Naive thymus-derived CD4-positive, alpha-beta T cell (primary cell): ENCODE data around the gene PPP1R37. TPM values are rescaled to one million over a fixed set of nuclear protein-coding genes. Genes with fewer than 3 reads are reported as not detected.

ENCODE experiments used
- ATAC-seq: fragments of 150-1000 bp; cut with Tn5 transposase; 2 replicates; pipeline ENCODE4 v1.10.0; 2021; ENCODE audit warnings: mild to moderate bottlenecking, moderate library complexity
- CTCF ChIA-PET: fragments of 350-600 bp; sonication (Branson Sonifier 250); formaldehyde crosslinking; loops from one replicate; lab custom pipeline; 2021; ENCODE audit warnings: antibody characterized with exemption; lab: Charles Lee
- POLR2A ChIA-PET: fragments of 350-600 bp; sonication (Branson Sonifier 250); formaldehyde crosslinking; loops from one replicate; lab custom pipeline; 2021; ENCODE audit warnings: antibody characterized with exemption, inconsistent platforms; lab: Charles Lee
- DNase-seq, 9 donors: peaks; one replicate each; pipeline versions ENCODE4 v3.0.0 to v3.0.0-alpha.2; 2020 to 2022; ENCODE audit warnings: mixed read lengths in 1 of 9
- H3K27ac ChIP-seq: one replicate; pipeline ENCODE4 v1.7.0; 2013; ENCODE audit warnings: mild to moderate bottlenecking, low read depth, low read length, moderate library complexity
- H3K27me3 ChIP-seq, 2 donors: one replicate each; pipeline ENCODE4 v1.7.0; 2013; ENCODE audit warnings: low read length in 2 of 2, mild to moderate bottlenecking in 2 of 2, moderate library complexity in 2 of 2; ENCODE audit not compliant: control insufficient read depth in 2 of 2, insufficient read depth in 2 of 2
- H3K36me3 ChIP-seq, 3 experiments: 1 replicate in 2 of 3; 2 replicates in 1 of 3; pipeline ENCODE4 v1.7.0; 2013; ENCODE audit warnings: low read length in 3 of 3, mild to moderate bottlenecking in 3 of 3, moderate library complexity in 1 of 3; ENCODE audit not compliant: insufficient read depth in 3 of 3, control insufficient read depth in 2 of 3
- H3K4me1 ChIP-seq, 2 donors: one replicate each; pipeline ENCODE4 v1.7.0; 2013; ENCODE audit warnings: low read length in 2 of 2, mild to moderate bottlenecking in 2 of 2, moderate library complexity in 1 of 2; ENCODE audit not compliant: control insufficient read depth in 2 of 2, insufficient read depth in 2 of 2
- H3K4me3 ChIP-seq: 2 replicates; pipeline ENCODE4 v1.7.0; 2013; ENCODE audit warnings: mild to moderate bottlenecking, low read length
- H3K9me3 ChIP-seq, 3 experiments: 1 replicate in 2 of 3; 2 replicates in 1 of 3; pipeline ENCODE4 v1.7.0; 2013; ENCODE audit warnings: low read length in 3 of 3; ENCODE audit not compliant: control insufficient read depth in 2 of 3
- H3K27ac Mint-ChIP-seq, 9 donors: one replicate each; pipeline ENCODE4 v1.8.0; 2020 to 2022; ENCODE audit warnings: mixed read lengths in 9 of 9, mild to moderate bottlenecking in 8 of 9, moderate library complexity in 5 of 9, inconsistent platforms in 2 of 9
- H3K27me3 Mint-ChIP-seq, 5 donors: one replicate each; pipeline ENCODE4 v1.8.0; 2021 to 2022; ENCODE audit warnings: mixed read lengths in 5 of 5, mild to moderate bottlenecking in 1 of 5
- H3K36me3 Mint-ChIP-seq, 5 donors: one replicate each; pipeline ENCODE4 v1.8.0; 2020 to 2022; ENCODE audit warnings: mixed read lengths in 5 of 5, mild to moderate bottlenecking in 3 of 5, inconsistent platforms in 1 of 5
- H3K4me1 Mint-ChIP-seq, 7 donors: one replicate each; pipeline ENCODE4 v1.8.0; 2020 to 2022; ENCODE audit warnings: mixed read lengths in 7 of 7, mild to moderate bottlenecking in 3 of 7, inconsistent platforms in 1 of 7
- H3K4me3 Mint-ChIP-seq, 10 donors: one replicate each; pipeline ENCODE4 v1.8.0; 2020 to 2022; ENCODE audit warnings: mild to moderate bottlenecking in 10 of 10, mixed read lengths in 10 of 10, moderate library complexity in 6 of 10, inconsistent platforms in 2 of 10
- H3K9me3 Mint-ChIP-seq, 11 donors: one replicate each; pipeline ENCODE4 v1.8.0; 2020 to 2022; ENCODE audit warnings: mixed read lengths in 11 of 11, mild to moderate bottlenecking in 4 of 11, inconsistent platforms in 1 of 11, moderate library complexity in 1 of 11
- intact Hi-C, 2 donors: fragments of 100-400 bp; cut with micrococcal nuclease; formaldehyde crosslinking; loops; one replicate each; pipeline ENCODE4 v1.15.1; 2023
- polyA plus RNA-seq, 2 donors: library from polyadenylated mRNA; unstranded; fragments of 300-500 nt; fragmentation: Illumina TruSeq; gene quantifications; one replicate each; pipeline ENCODE4 v1.2.3, GENCODE V29; 2021
- total RNA-seq, 6 experiments: library from RNA in 5 of 6; stranded (reverse) in 5 of 6; gene quantifications; 1 replicate in 5 of 6; 2 replicates in 1 of 6; pipeline ENCODE4 v1.2.3 and lab custom pipeline; 2021 to 2026

Gene PPP1R37
- total and polyA plus RNA-seq, 7 experiments from 2014 or later, result 1.4 to 28.3 (median 20.6) TPM

GRCh38 chr19:45172611-45173208 lies 79.7 kb downstream of the PPP1R37 start:
- Histone ChIP-seq H3K36me3 (peaks cover 0 to 6% (median 0%) of the 10 kb centered on the region in 3 experiments), H3K27me3 (no peaks in the 10 kb centered on the region), H3K4me3 (peak overlapping the region; percentile 3), H3K4me1 (peaks cover 34 to 50% of the 10 kb centered on the region in 2 donors), H3K9me3 (no peaks in the 10 kb centered on the region), H3K27ac (peak overlapping the region; percentile 61)
- intact Hi-C loops, result loop anchor here in 1 of 2 donors (10.0 kb wide), 1 partner anchor 522 kb away; the partner anchor contains the start of genes QPCTL and SNRPD2
- Mint-ChIP-seq H3K4me3 (peak overlapping the region in 8 of 10 donors; percentile 57 to 94 (median 68)), H3K4me1 (peaks cover 12 to 62% (median 46%) of the 10 kb centered on the region in 7 donors), H3K27me3 (no peaks in the 10 kb centered on the region), H3K36me3 (peaks cover 0 to 3% (median 2%) of the 10 kb centered on the region in 5 donors), H3K9me3 (peaks cover 0 to 2% (median 0%) of the 10 kb centered on the region in 11 donors), H3K27ac (peak overlapping the region; percentile 20 to 96 (median 85))
- ChIA-PET POLR2A (no interaction called here), CTCF (no interaction called here)
- DNase-seq, result no peak
- no peak for ATAC-seq

- Mint-ChIP-seq H3K4me1 (peaks cover 12 to 67% (median 48%) of the 10 kb centered on the region in 7 donors), H3K9me3 (peaks cover 0 to 2% (median 0%) of the 10 kb centered on the region in 11 donors), H3K36me3 (peaks cover 0 to 4% (median 3%) of the 10 kb centered on the region in 5 donors), H3K4me3 (peak overlapping the region in 4 of 10 donors; percentile 6 to 67 (median 28)), H3K27me3 (no peaks in the 10 kb centered on the region), H3K27ac (peak overlapping the region in 8 of 9 donors; percentile 9 to 96 (median 72))
- Histone ChIP-seq H3K27me3 (no peaks in the 10 kb centered on the region), H3K27ac (peak overlapping the region; percentile 46), H3K4me1 (peaks cover 34 to 50% of the 10 kb centered on the region in 2 donors), H3K36me3 (peaks cover 0 to under 1% (median 0%) of the 10 kb centered on the region in 3 experiments), H3K4me3 (no peak overlapping the region), H3K9me3 (no peaks in the 10 kb centered on the region)
- CTCF ChIA-PET, result no interaction called here
- ATAC-seq (no peak), DNase-seq (no peak)
- POLR2A ChIA-PET, result no interaction called here
- intact Hi-C loops, result loop anchor here in 1 of 2 donors (10.0 kb wide), 1 partner anchor 521 kb away; the partner anchor contains the start of genes QPCTL and SNRPD2
Measured at GRCh38 chr19:45173816-45174215, 80.8 kb downstream of the PPP1R37 start.

- POLR2A ChIA-PET, result interaction anchor here (0.7 to 1.0 kb wide), 2 partner anchors 8 to 304 kb away, joined by 3 read pairs; no protein-coding TSS in a partner anchor
- Histone ChIP-seq H3K9me3 (no peaks in the 10 kb centered on the region), H3K27ac (no peak overlapping the region), H3K4me3 (no peak overlapping the region), H3K4me1 (peaks cover 34 to 48% of the 10 kb centered on the region in 2 donors), H3K27me3 (no peaks in the 10 kb centered on the region), H3K36me3 (no peaks in the 10 kb centered on the region)
- Mint-ChIP-seq H3K4me1 (peaks cover 10 to 67% (median 50%) of the 10 kb centered on the region in 7 donors), H3K4me3 (peak overlapping the region in 9 of 10 donors; percentile 15 to 80 (median 33)), H3K9me3 (peaks cover 0 to 2% (median 0%) of the 10 kb centered on the region in 11 donors), H3K27ac (peak overlapping the region in 8 of 9 donors; percentile 1 to 86 (median 50)), H3K36me3 (peaks cover 0 to 4% (median 3%) of the 10 kb centered on the region in 5 donors), H3K27me3 (no peaks in the 10 kb centered on the region)
- CTCF ChIA-PET, result no interaction called here
- ATAC-seq, result no peak
- intact Hi-C loops, result loop anchor here (5.0 to 10.0 kb wide), 4 partner anchors 98 to 712 kb away; partner anchors contain the start of genes GEMIN7 (in 1 of the 2), IRF2BP1 (in 1 of the 2), QPCTL (in 1 of the 2) and SNRPD2 (in 1 of the 2)
- no peak for DNase-seq
Measured at GRCh38 chr19:45175515-45176345, 82.8 kb downstream of the PPP1R37 start.

GRCh38 chr19:45177817-45178261 lies 84.9 kb downstream of the PPP1R37 start, which contains the start of gene TRAPPC6A:
TRAPPC6A (minus strand) TSS chr19:45178237; CDS start chr19:45178218, 19 bp downstream.
- POLR2A ChIA-PET, result interaction anchor here (0.8 to 3.5 kb wide), 17 partner anchors 9 to 286 kb away, joined by 3 to 36 read pairs (median 5); partner anchors contain the start of genes CLASRP, GEMIN7, NKPD1 and PPP1R37

DNA sequence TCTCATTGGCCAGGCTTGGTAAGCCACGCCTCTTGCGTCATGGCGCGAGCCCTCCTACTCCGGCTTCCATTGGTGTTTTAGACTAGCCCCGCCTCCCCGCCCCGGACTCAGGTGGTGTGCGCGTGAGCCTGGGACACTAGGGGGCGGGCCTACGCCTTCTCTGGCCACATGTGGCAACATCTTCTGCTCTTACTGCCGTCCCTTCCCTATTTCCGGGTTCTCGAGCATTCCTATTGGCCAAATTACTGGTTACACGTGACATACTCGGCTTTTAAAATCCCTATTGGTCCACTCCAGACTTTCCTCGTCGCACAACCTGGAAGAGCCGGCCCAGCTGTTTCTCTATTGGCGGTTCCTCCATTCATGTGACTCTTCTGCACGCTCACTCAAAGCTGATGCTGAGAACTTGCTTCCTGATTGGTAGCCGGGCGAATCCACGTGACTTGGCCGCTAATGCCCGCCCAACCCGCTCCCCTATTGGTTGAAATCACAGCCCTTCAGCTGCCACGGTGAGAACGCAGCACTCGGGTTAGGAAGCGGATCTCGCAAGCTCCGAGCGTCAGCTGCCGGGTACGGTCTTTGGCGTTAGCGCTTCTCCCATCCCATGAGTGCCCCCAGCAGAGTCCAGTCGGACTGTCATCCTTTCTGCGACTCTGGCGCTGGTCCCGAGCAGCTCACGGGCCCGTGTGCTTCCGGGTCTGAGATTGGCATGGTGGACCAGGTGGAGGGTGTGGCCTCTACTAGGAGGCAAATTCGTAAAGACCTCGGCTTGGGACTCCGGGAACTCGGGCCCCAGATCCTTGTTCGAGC lies 85.5 kb downstream of the PPP1R37 start, which contains the start of gene BLOC1S3:
TSS of gene BLOC1S3 (plus strand) at position 523 of the 810 bp plus-strand sequence. CDS start 513 bp downstream, outside the sequence.
- H3K27ac Mint-ChIP-seq, result peak within 1 kb of the TSS; percentile 88 to 98 (median 94)
- Histone ChIP-seq H3K4me1 (peaks cover 23 to 34% of the 10 kb centered on the region in 2 donors), H3K36me3 (peaks cover 0 to 10% (median 4%) of the 10 kb centered on the region in 3 experiments), H3K9me3 (no peaks in the 10 kb centered on the region), H3K4me3 (peak within 1 kb of the TSS; percentile 88), H3K27ac (peak within 1 kb of the TSS; percentile 83), H3K27me3 (no peaks in the 10 kb centered on the region)
- H3K4me1 Mint-ChIP-seq, result peaks cover 9 to 63% (median 49%) of the 10 kb centered on the region in 7 donors
- no peaks in the 10 kb centered on the region for H3K27me3 Mint-ChIP-seq
- H3K9me3 Mint-ChIP-seq, result peaks cover 0 to 2% (median 0%) of the 10 kb centered on the region in 11 donors
- CTCF ChIA-PET, result interaction anchor here (0.6 to 1.7 kb wide), 6 partner anchors 9 to 264 kb away, joined by 3 to 11 read pairs (median 4); partner anchors contain the start of gene PPP1R37
- intact Hi-C loops, result loop anchor here (1.0 to 10.0 kb wide), 23 partner anchors 25 to 709 kb away; partner anchors contain the start of genes CLPTM1 (in 2 of the 2), GEMIN7 (in 2 of the 2), MARK4 (in 2 of the 2) and OPA3 (in 2 of the 2)
- H3K36me3 Mint-ChIP-seq, result peaks cover 0 to 13% (median 7%) of the 10 kb centered on the region in 5 donors
- peak; percentile 93 for ATAC-seq
- POLR2A ChIA-PET, result interaction anchor here (0.6 to 3.5 kb wide), 21 partner anchors 9 to 1061 kb away, joined by 3 to 36 read pairs (median 4); partner anchors contain the start of genes CLASRP, GEMIN7, NKPD1 and PPP1R37
- DNase-seq, result peak; percentile 97 to 100 (median 100)
- H3K4me3 Mint-ChIP-seq, result peak within 1 kb of the TSS; percentile 87 to 99 (median 96)

More at GRCh38 chr19:45177817-45178261, 84.9 kb downstream of the PPP1R37 start, which contains the start of gene TRAPPC6A:
- peak within 1 kb of the TSS; percentile 83 for H3K27ac ChIP-seq
- H3K4me1 ChIP-seq, result peaks cover 24 to 39% of the 10 kb centered on the region in 2 donors
- Mint-ChIP-seq H3K27me3 (no peaks in the 10 kb centered on the region), H3K4me3 (peak within 1 kb of the TSS; percentile 87 to 99 (median 96)), H3K27ac (peak within 1 kb of the TSS; percentile 88 to 98 (median 94)), H3K4me1 (peaks cover 9 to 64% (median 50%) of the 10 kb centered on the region in 7 donors), H3K36me3 (peaks cover 0 to 12% (median 6%) of the 10 kb centered on the region in 5 donors), H3K9me3 (peaks cover 0 to 2% (median 0%) of the 10 kb centered on the region in 11 donors)
- intact Hi-C loops, result loop anchor here (1.0 to 10.0 kb wide), 23 partner anchors 25 to 709 kb away; partner anchors contain the start of genes CLPTM1 (in 2 of the 2), GEMIN7 (in 2 of the 2), MARK4 (in 2 of the 2) and OPA3 (in 2 of the 2)
- H3K27me3 ChIP-seq, result no peaks in the 10 kb centered on the region
- CTCF ChIA-PET, result interaction anchor here (1.3 to 1.7 kb wide), 3 partner anchors 10 to 86 kb away, joined by 3 to 11 read pairs (median 6); partner anchors contain the start of gene PPP1R37
- DNase-seq, result no peak
- no peaks in the 10 kb centered on the region for H3K9me3 ChIP-seq
- H3K4me3 ChIP-seq, result peak within 1 kb of the TSS; percentile 88
- peaks cover 0 to 10% (median 4%) of the 10 kb centered on the region in 3 experiments for H3K36me3 ChIP-seq
- ATAC-seq, result peak; percentile 3
